ENCODE data around the gene P3H3.

GRCh38 chr12:6824085-6824775 is 4.0 kb upstream of the P3H3 start:
- TF ChIP-seq POLR2AphosphoS5 (IDR thresholded peaks at IDR 0.05; ENCODE audit: low read depth, low read length) (no peak), SIN3A (IDR thresholded peaks at IDR 0.05; ENCODE audit: borderline replicate concordance, insufficient read depth, low read length) (no peak)
